Stimulated activated CD4-positive, alpha-beta T cell treated with anti-CD3 and anti-CD28 coated beads, TNF-alpha, amount 100 ng/mL, for 48 hours (primary cell): ENCODE results near the gene MAP1S.
A peak's percentile ranks its signal among the peaks of the same experiment; 100 is the strongest.

ENCODE experiments used
- DNase-seq, 3 donors: peaks; one replicate each; pipeline ENCODE4 v3.0.0-alpha.2; 2020; ENCODE audit warnings: low read depth in 3 of 3

Gene MAP1S

GRCh38 chr19:17692566-17692965 lies 26.7 kb upstream of the MAP1S start:
- DNase-seq, result no peak

GRCh38 chr19:17695198-17695597 lies 24.1 kb upstream of the MAP1S start:
- no peak for DNase-seq

GRCh38 chr19:17703824-17704463 lies 15.3 kb upstream of the MAP1S start:
- peak; percentile 44 to 71 (median 54) for DNase-seq

GRCh38 chr19:17706750-17707181 lies 12.5 kb upstream of the MAP1S start:
- DNase-seq, result no peak

GRCh38 chr19:17711851-17712250 lies 7.4 kb upstream of the MAP1S start:
- DNase-seq, result no peak

- no peak for DNase-seq
Measured at GRCh38 chr19:17716309-17716929, 2.9 kb upstream of the MAP1S start.

GRCh38 chr19:17718550-17718946 lies 732 bp upstream of the MAP1S start:
- peak in 1 of 3 donors; percentile 4 for DNase-seq

GRCh38 chr19:17719730-17720400 lies 585 bp downstream of the MAP1S start:
- peak in 1 of 3 donors; percentile 28 for DNase-seq

GRCh38 chr19:17720440-17720839 lies 1.2 kb downstream of the MAP1S start:
- DNase-seq, result no peak

- DNase-seq, result no peak
Measured at GRCh38 chr19:17721111-17721628, 1.9 kb downstream of the MAP1S start.

GRCh38 chr19:17721821-17722220 lies 2.5 kb downstream of the MAP1S start:
- no peak for DNase-seq

GRCh38 chr19:17722655-17723240 lies 3.5 kb downstream of the MAP1S start:
- DNase-seq, result no peak

- DNase-seq, result no peak
Measured at GRCh38 chr19:17724655-17725054, 5.4 kb downstream of the MAP1S start.

- no peak for DNase-seq
Measured at GRCh38 chr19:17725422-17726078, 6.3 kb downstream of the MAP1S start.

GRCh38 chr19:17726136-17726741 lies 7.0 kb downstream of the MAP1S start:
- DNase-seq, result no peak

- no peak for DNase-seq
Measured at GRCh38 chr19:17726964-17727773, 7.9 kb downstream of the MAP1S start.

GRCh38 chr19:17727843-17728242 lies 8.6 kb downstream of the MAP1S start:
- DNase-seq, result no peak

GRCh38 chr19:17733127-17733526 lies 13.8 kb downstream of the MAP1S start:
- DNase-seq, result no peak

GRCh38 chr19:17734146-17734545 lies 14.9 kb downstream of the MAP1S start:
- no peak for DNase-seq

- no peak for DNase-seq
Measured at GRCh38 chr19:17735410-17735809, 16.1 kb downstream of the MAP1S start.

GRCh38 chr19:17737690-17738153 lies 18.4 kb downstream of the MAP1S start:
- DNase-seq, result no peak
